Measurements from ENCODE around the gene GALNT2. TPM values are rescaled to one million over a fixed set of nuclear protein-coding genes. Genes with fewer than 3 reads are reported as not detected.

The GALNT2 gene
- total and polyA plus RNA-seq, 7 donors = 8.4 to 43.8 (median 37.1) TPM

DNA sequence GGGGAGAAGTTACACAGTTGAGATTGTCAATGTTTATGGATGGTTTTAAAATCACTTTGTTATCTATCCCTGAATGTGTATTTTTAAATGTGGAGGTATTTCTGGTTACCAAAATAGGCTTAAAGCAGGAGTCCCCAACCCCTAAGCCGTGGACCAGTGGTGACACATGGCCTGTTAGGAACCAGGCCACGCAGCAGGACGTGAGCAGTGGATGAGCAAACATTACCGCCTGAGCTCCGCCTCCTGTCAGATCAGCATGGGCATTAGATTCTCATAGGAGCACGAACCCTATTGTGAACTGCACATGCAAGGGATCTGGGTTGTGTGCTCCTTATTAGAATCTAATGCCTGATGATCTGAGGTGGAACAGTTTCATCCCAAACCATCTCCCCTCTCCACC lies 151.6 kb downstream of the GALNT2 start:
- peaks cover 0 to 26% (median 11%) of the 10 kb centered on the region in 4 donors for H3K4me1 ChIP-seq
- H3K9me3 ChIP-seq = no peaks in the 10 kb centered on the region
- TF ChIP-seq POLR2A (IDR thresholded peaks at IDR 0.05) = no peak
- TF ChIP-seq EP300 (IDR thresholded peaks at IDR 0.05) = no peak
- no peak for TF ChIP-seq POLR2AphosphoS5 (IDR thresholded peaks at IDR 0.05)
- TF ChIP-seq, protein P1, sequence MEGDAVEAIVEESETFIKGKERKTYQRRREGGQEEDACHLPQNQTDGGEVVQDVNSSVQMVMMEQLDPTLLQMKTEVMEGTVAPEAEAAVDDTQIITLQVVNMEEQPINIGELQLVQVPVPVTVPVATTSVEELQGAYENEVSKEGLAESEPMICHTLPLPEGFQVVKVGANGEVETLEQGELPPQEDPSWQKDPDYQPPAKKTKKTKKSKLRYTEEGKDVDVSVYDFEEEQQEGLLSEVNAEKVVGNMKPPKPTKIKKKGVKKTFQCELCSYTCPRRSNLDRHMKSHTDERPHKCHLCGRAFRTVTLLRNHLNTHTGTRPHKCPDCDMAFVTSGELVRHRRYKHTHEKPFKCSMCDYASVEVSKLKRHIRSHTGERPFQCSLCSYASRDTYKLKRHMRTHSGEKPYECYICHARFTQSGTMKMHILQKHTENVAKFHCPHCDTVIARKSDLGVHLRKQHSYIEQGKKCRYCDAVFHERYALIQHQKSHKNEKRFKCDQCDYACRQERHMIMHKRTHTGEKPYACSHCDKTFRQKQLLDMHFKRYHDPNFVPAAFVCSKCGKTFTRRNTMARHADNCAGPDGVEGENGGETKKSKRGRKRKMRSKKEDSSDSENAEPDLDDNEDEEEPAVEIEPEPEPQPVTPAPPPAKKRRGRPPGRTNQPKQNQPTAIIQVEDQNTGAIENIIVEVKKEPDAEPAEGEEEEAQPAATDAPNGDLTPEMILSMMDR (IDR thresholded peaks at IDR 0.05) = no peak
- no peaks in the 10 kb centered on the region for H3K36me3 ChIP-seq
- no peaks in the 10 kb centered on the region for H3K27me3 ChIP-seq
- no peak overlapping the region for H3K27ac ChIP-seq
- intact Hi-C loops (cut with DNase I) = loop anchor here (5.0 kb wide), 1 partner anchor 556 kb away; no protein-coding TSS in a partner anchor
- 88 to 89% methylated on average over 6 of the region's 6 CpGs for WGBS, 2 donors
- no peak overlapping the region for H3K4me3 ChIP-seq
- DNase-seq = no peak

DNA sequence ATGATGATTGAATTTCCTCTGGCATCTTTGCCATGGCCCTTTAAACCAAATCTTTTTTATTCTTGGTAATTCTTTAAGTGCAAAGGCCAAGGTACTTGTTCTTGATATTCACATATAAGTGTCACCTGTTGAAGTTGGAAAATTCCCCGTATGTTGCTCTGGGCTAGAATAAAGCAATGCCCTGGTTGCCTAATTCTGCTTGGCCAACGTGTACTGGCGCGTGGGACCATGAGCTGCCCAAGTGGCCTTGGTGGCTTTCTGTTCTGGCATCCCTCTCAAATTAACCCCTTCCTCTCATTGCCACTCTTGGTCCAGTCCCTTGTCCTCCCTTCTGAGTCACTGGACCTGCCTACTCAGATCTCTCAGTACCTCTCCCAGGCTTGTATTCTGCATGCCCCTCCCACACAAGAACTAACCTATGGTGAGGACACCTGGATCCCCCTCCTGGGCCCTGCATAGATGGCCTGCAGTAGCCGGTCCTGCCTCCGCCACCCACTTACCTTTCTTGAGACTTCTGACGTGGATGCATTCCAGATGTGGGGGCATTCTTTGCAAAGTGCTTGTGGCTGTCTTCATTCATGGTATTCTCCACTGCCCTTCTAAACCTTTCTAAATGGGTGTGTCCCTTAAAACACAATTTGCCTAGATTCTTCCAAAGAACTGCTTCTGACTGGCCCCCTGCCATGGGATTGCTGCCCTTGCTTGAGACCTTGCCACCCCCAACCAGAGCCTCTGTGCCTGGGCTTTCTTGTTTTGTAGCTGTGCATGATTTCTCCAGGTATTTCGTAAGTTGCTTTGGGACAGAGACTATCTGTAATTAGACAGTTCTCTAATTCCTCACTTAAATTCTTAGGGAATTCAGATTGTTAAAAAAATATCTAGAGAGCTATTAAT lies 152.4 kb downstream of the GALNT2 start:
- no peak overlapping the region for H3K27ac ChIP-seq
- peaks cover 0 to 26% (median 11%) of the 10 kb centered on the region in 4 donors for H3K4me1 ChIP-seq
- H3K4me3 ChIP-seq = no peak overlapping the region
- TF ChIP-seq EP300 (IDR thresholded peaks at IDR 0.05) = no peak
- TF ChIP-seq POLR2A (IDR thresholded peaks at IDR 0.05) = no peak
- no peak for TF ChIP-seq POLR2AphosphoS5 (IDR thresholded peaks at IDR 0.05)
- TF ChIP-seq, protein P1 (IDR thresholded peaks at IDR 0.05) = no peak
- no peaks in the 10 kb centered on the region for H3K36me3 ChIP-seq
- H3K9me3 ChIP-seq = no peaks in the 10 kb centered on the region
- no peaks in the 10 kb centered on the region for H3K27me3 ChIP-seq
- no peak for DNase-seq
- intact Hi-C loops (cut with DNase I) = loop anchor here (5.0 kb wide), 1 partner anchor 557 kb away; no protein-coding TSS in a partner anchor
- whole genome bisulfite sequencing, 2 donors = 91 to 95% methylated on average over 8 of the region's 8 CpGs

DNA sequence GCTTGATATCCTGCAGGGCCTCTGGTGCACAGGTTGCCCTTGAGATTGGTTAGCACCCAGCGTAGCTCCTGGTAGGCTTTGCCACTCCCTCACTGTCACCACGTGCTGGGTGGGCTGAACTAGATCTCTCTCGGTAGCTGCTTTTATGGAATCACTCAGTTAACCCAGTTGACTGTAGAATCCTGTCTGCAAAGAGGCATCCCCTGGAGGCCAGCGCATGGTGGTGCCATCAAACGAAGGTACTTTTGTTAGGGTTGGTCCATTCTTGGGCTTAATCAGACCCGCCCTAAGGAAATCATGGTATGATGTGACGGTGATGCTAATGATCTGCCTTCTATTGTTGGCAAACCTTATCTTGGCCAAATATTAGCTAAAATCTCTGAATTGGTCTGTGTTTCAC lies 153.4 kb downstream of the GALNT2 start:
- WGBS, 2 donors = 88% methylated on average over 7 of the region's 7 CpGs
- Histone ChIP-seq H3K36me3 (no peaks in the 10 kb centered on the region), H3K9me3 (no peaks in the 10 kb centered on the region), H3K27me3 (no peaks in the 10 kb centered on the region), H3K4me1 (peaks cover 0 to 18% (median 2%) of the 10 kb centered on the region in 4 donors), H3K4me3 (no peak overlapping the region), H3K27ac (no peak overlapping the region)
- TF ChIP-seq, protein P1 (IDR thresholded peaks at IDR 0.05) = no peak
- no peak for TF ChIP-seq POLR2AphosphoS5 (IDR thresholded peaks at IDR 0.05)
- no peak for TF ChIP-seq POLR2A (IDR thresholded peaks at IDR 0.05)
- no peak for TF ChIP-seq EP300 (IDR thresholded peaks at IDR 0.05)
- intact Hi-C loops (cut with DNase I) = no loop called here
- no peak for DNase-seq

DNA sequence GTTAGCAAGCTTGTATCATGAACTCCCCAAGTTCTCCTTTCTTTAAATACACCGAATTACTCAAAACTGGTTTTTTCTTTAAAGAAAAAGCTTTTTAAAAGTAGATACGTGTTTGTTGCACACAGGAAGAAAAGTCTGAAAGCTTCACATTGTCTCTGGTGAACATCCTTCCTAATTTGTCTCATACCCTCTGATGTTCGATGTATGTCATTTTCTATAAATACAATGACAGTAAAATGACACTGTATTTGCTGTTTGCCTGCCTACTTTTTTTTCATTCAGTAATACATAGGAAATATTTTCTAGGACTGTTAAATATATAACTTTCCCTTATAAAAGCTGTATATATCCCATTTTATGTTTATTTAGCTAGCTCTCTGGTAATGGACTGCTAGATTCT lies 153.9 kb downstream of the GALNT2 start:
- Histone ChIP-seq H3K36me3 (no peaks in the 10 kb centered on the region), H3K27me3 (no peaks in the 10 kb centered on the region), H3K4me3 (no peak overlapping the region), H3K9me3 (no peaks in the 10 kb centered on the region), H3K4me1 (peaks cover 0 to 16% (median 0%) of the 10 kb centered on the region in 4 donors), H3K27ac (no peak overlapping the region)
- no peak for DNase-seq
- 71 to 91% methylated on average over 3 of the region's 3 CpGs for WGBS, 2 donors
- intact Hi-C loops (cut with DNase I) = no loop called here
- no peak for TF ChIP-seq POLR2A (IDR thresholded peaks at IDR 0.05)
- no peak for TF ChIP-seq EP300 (IDR thresholded peaks at IDR 0.05)
- TF ChIP-seq, protein P1 (IDR thresholded peaks at IDR 0.05) = no peak
- no peak for TF ChIP-seq POLR2AphosphoS5 (IDR thresholded peaks at IDR 0.05)
